GM21515 (cell line): ENCODE results near the gene ARRB1.

Experiments
- ATAC-seq: cut with Tn5 transposase; IDR thresholded peaks from one replicate; pipeline ENCODE4 v1.9.1; 2021; ENCODE audit not compliant: unreplicated experiment

The ARRB1 gene

GRCh38 chr11:75233754-75234172 lies 117.7 kb downstream of the ARRB1 start:
- no peak for ATAC-seq

GRCh38 chr11:75230621-75231020 lies 120.8 kb downstream of the ARRB1 start:
- no peak for ATAC-seq

GRCh38 chr11:75229466-75229865 lies 122.0 kb downstream of the ARRB1 start:
- no peak for ATAC-seq

- no peak for ATAC-seq
These were observed 125.7 kb downstream of the ARRB1 start for GRCh38 chr11:75225794-75226193.

DNA sequence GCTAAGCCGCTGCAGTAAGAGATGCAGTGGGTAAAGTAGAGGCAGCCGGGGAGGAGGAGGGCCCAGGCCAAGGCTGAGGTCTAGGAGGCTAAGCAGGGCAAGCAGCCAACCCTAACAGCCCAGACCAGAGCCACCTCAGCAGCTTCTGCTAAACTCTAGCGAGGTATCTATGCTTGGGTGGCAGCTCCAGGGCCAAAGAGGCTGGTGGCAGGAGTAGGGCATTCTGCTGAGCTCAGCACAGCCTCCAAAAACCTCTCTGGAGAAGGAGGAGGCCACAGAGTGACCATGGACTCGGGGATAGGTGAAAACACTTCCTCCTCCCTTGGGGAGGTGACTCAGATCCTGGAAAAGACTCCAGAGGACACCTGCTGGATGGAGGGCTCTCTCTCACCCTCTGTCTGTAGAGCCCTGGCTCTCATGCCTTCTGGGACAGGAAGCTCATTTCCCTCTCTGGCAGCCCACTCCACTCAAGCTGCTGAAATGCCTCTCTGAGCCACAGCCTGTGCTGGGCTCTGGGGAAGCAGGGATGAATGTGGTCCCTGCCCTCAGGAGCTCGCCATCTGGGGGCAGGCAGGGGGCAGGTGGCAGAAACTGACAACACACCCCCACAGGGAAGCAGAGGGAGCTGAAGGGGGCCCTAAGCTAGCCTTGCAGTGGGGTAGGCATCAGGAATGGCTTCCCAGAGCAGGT lies 127.4 kb downstream of the ARRB1 start:
- no peak for ATAC-seq

DNA sequence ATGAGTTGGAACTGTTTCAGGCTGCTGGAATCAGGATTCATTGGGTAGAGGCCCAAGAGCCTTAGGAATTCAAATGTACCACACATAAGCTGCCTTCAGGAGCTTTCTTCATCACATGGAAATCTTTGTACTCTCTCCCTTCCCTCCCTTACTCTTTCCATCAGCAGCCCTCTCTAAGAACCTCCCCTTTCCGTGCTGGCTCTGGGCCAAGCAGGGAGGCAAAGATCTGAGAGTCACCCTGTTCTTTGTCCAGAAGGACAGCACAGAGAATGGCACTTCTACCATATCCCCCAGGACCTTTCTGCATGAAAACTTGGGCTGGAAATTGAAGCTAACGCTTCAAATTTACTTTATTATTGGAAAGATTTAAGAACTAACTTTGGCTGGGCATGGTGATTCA lies 131.6 kb downstream of the ARRB1 start:
- ATAC-seq = no peak

- ATAC-seq = no peak
These were observed 136.6 kb downstream of the ARRB1 start for GRCh38 chr11:75214843-75215242.

- ATAC-seq = no peak
These were observed 137.0 kb downstream of the ARRB1 start for GRCh38 chr11:75214411-75214821.
